Loucy (cell line): Measurements from ENCODE around the gene MACROD2.

ENCODE experiments used
- H2AFZ ChIP-seq: fragments of 200-600 bp; sonication (generic); 2 replicates; pipeline ENCODE4 v1.6.0; 2016; ENCODE audit warnings: antibody characterized with exemption, mild to moderate bottlenecking, low read length, moderate library complexity
- H3F3A ChIP-seq: fragments of 200-600 bp; 2 replicates; pipeline ENCODE4 v1.6.0; 2016; ENCODE audit warnings: antibody characterized with exemption, low read depth, mild to moderate bottlenecking
- H3K27me3 ChIP-seq: fragments of 200-600 bp; sonication (generic); 2 replicates; pipeline ENCODE4 v1.6.1; 2014; ENCODE audit warnings: low read length, mild to moderate bottlenecking; ENCODE audit not compliant: insufficient read depth, poor library complexity, severe bottlenecking
- H3K36me3 ChIP-seq: fragments of 200-600 bp; sonication (generic); 2 replicates; pipeline ENCODE4 v1.6.1; 2016; ENCODE audit warnings: low read length; ENCODE audit not compliant: insufficient read depth
- H3K4me1 ChIP-seq: fragments of 200-600 bp; sonication (generic); 2 replicates; pipeline ENCODE4 v1.5.1; 2014; ENCODE audit warnings: low read length, mild to moderate bottlenecking; ENCODE audit not compliant: insufficient read depth, poor library complexity, severe bottlenecking
- H3K4me2 ChIP-seq: fragments of 200-600 bp; sonication (generic); 2 replicates; pipeline ENCODE4 v1.6.0; 2014; ENCODE audit warnings: antibody characterized with exemption, low read length, low read depth, mild to moderate bottlenecking; ENCODE audit not compliant: poor library complexity, severe bottlenecking
- H3K4me3 ChIP-seq: fragments of 200-600 bp; sonication (generic); 2 replicates; pipeline ENCODE4 v1.5.1; 2014; ENCODE audit warnings: low read length, mild to moderate bottlenecking, mixed read lengths; ENCODE audit not compliant: poor library complexity, severe bottlenecking
- H3K79me2 ChIP-seq: fragments of 200-600 bp; sonication (generic); 2 replicates; pipeline ENCODE4 v1.6.1; 2014; ENCODE audit warnings: low read length; ENCODE audit not compliant: insufficient read depth
- H3K9ac ChIP-seq: fragments of 200-600 bp; sonication (generic); 2 replicates; pipeline ENCODE4 v1.6.0; 2014; ENCODE audit warnings: mild to moderate bottlenecking, low read depth, low read length, moderate library complexity; ENCODE audit not compliant: poor library complexity, severe bottlenecking
- H3K9me2 ChIP-seq: fragments of 200-600 bp; sonication (generic); replicated peaks from 2 replicates; pipeline ENCODE4 v1.6.1; 2016; ENCODE audit warnings: low read depth, low read length, mixed read lengths
- H3K9me3 ChIP-seq: fragments of 200-600 bp; sonication (generic); 2 replicates; pipeline ENCODE4 v1.6.1; 2014; ENCODE audit warnings: mild to moderate bottlenecking, antibody characterized with exemption, low read length, low read depth; ENCODE audit not compliant: insufficient read depth
- H4K20me1 ChIP-seq: fragments of 200-600 bp; sonication (generic); 2 replicates; pipeline ENCODE4 v1.6.0; 2014; ENCODE audit warnings: antibody characterized with exemption, low read length, mild to moderate bottlenecking; ENCODE audit not compliant: insufficient read depth, poor library complexity, severe bottlenecking
- EZH2phosphoT487 ChIP-seq: fragments of 200-600 bp; IDR thresholded peaks from 2 replicates; pipeline ENCODE4 v1.6.1; 2018; ENCODE audit warnings: antibody characterized with exemption, mild to moderate bottlenecking, moderate library complexity, borderline replicate concordance
- TF ChIP-seq, protein P1 (sequence below): fragments of 200-600 bp; sonication (generic); conservative IDR thresholded peaks from 2 replicates; pipeline ENCODE4 v1.5.1; 2014; ENCODE audit warnings: mild to moderate bottlenecking, antibody characterized with exemption, low read length

The MACROD2 gene

DNA sequence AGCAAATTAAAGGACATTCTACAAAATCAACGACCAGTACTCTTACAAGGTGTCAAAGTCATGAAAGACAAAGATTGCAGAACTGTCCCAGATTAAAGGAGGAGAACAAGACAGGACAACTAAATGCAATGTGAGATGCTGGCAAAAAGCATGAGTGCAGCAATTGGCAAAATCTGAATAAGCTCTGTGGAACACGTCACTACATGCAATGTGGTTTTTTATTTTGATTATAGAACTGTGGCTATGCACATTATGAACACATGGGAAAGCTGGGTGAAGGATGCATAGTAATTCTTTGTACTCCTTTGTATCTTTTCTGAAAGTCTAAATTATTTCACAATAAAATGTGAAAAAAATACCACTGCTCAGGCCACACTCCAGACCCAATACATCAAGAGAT, 2068.6 kb downstream of the MACROD2 start:
- Histone ChIP-seq H3K36me3 (no peaks in the 10 kb centered on the region), H3K9me3 (peaks cover 4% of the 10 kb centered on the region; the same call in 1 of the 2 replicates), H4K20me1 (no peaks in the 10 kb centered on the region), H3F3A (no peaks in the 10 kb centered on the region), H3K27me3 (no peaks in the 10 kb centered on the region), H3K9me2 (no peaks in the 10 kb centered on the region), H3K9ac (no peak overlapping the region), H2AFZ (no peak overlapping the region), H3K4me1 (no peaks in the 10 kb centered on the region), H3K79me2 (no peaks in the 10 kb centered on the region), H3K4me2 (no peak overlapping the region), H3K4me3 (no peak overlapping the region)
- TF ChIP-seq, protein P1, sequence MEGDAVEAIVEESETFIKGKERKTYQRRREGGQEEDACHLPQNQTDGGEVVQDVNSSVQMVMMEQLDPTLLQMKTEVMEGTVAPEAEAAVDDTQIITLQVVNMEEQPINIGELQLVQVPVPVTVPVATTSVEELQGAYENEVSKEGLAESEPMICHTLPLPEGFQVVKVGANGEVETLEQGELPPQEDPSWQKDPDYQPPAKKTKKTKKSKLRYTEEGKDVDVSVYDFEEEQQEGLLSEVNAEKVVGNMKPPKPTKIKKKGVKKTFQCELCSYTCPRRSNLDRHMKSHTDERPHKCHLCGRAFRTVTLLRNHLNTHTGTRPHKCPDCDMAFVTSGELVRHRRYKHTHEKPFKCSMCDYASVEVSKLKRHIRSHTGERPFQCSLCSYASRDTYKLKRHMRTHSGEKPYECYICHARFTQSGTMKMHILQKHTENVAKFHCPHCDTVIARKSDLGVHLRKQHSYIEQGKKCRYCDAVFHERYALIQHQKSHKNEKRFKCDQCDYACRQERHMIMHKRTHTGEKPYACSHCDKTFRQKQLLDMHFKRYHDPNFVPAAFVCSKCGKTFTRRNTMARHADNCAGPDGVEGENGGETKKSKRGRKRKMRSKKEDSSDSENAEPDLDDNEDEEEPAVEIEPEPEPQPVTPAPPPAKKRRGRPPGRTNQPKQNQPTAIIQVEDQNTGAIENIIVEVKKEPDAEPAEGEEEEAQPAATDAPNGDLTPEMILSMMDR, result no peak
- TF ChIP-seq EZH2phosphoT487, result no peak

DNA sequence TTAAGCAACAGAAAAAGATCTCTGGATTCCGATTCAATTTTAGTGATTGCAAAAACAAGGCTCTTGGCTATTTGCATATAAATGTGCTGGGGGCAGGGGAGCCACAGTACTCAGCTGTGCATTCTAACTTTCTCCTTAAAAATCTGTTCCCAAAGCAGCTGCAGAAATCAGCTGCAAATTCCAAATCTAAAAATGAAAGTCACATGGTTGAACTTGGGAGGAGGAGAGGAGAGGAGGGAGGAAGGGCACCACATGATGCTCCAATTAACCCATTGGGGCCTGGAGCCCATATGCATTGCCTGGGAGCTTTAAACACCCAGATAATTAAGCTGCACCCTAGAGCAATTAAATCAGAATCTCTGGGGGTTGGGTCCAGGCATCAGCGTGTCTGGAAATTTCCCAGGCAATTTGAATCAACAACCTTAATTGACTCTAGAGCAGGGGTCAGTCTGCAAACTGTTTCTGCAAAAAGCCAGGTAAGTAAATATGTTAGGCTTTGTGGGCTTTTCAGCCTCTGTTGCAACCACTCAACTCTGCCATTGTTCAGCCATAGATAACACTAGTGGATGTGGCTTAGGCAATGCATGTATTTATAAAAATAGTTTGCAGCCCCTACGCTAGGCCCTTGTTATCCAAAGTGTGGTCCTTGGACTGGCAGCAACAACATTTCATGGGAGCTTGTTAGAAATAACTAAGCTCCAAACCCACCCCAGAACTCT, 2069.8 kb downstream of the MACROD2 start:
- TF ChIP-seq EZH2phosphoT487, result no peak
- TF ChIP-seq, protein P1, result no peak
- Histone ChIP-seq H4K20me1 (no peaks in the 10 kb centered on the region), H3K4me2 (no peak overlapping the region)

DNA sequence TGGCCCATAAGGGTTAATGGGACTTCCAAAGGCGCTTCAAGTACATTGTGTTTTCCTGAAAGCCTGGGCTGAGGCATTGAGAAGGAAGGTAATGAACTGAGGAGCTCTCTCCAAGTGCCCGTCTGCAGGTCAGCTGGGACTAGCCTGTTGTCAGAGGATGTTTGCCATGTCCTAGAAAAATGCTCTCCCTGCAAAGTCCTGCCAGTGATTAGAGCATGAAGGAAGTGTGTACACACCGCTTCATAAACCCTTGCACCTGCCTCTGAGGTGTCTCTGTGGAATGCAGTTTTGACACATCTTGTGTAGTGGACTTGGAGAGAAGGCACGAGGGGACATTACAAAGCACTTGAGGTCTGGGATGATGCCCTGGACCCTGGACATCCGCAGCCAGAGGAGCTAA, 2071.3 kb downstream of the MACROD2 start:
- Histone ChIP-seq H3K9ac (no peak overlapping the region), H3K79me2 (no peaks in the 10 kb centered on the region), H3K4me3 (no peak overlapping the region), H3F3A (no peaks in the 10 kb centered on the region), H3K36me3 (no peaks in the 10 kb centered on the region), H3K27me3 (no peaks in the 10 kb centered on the region), H3K4me1 (no peaks in the 10 kb centered on the region), H3K4me2 (no peak overlapping the region), H4K20me1 (no peaks in the 10 kb centered on the region), H3K9me2 (no peaks in the 10 kb centered on the region), H2AFZ (no peak overlapping the region), H3K9me3 (peaks cover 4% of the 10 kb centered on the region; the same call in 1 of the 2 replicates)
- TF ChIP-seq EZH2phosphoT487, result no peak
- TF ChIP-seq, protein P1, result no peak

More for the DNA sequence above, 2069.8 kb downstream of the MACROD2 start:
- H3K79me2 ChIP-seq, result no peaks in the 10 kb centered on the region
- peaks cover 4% of the 10 kb centered on the region; the same call in 1 of the 2 replicates for H3K9me3 ChIP-seq
- no peaks in the 10 kb centered on the region for H3K36me3 ChIP-seq
- H3F3A ChIP-seq, result no peaks in the 10 kb centered on the region
- no peak overlapping the region for H3K4me3 ChIP-seq
- H3K27me3 ChIP-seq, result no peaks in the 10 kb centered on the region
- H3K4me1 ChIP-seq, result no peaks in the 10 kb centered on the region
- no peaks in the 10 kb centered on the region for H3K9me2 ChIP-seq
- no peak overlapping the region for H3K9ac ChIP-seq
- H2AFZ ChIP-seq, result no peak overlapping the region
